Measurements from ENCODE around the gene POLR3H.

Gene POLR3H

GRCh38 chr22:41512421-41513194 is 31.7 kb downstream of the POLR3H start:
- no peak for DNase-seq

- DNase-seq, result no peak
These were observed 32.7 kb downstream of the POLR3H start for GRCh38 chr22:41511521-41511968.

GRCh38 chr22:41508770-41509170 is 35.5 kb downstream of the POLR3H start:
- no peak for DNase-seq

GRCh38 chr22:41507330-41508063 is 36.8 kb downstream of the POLR3H start:
- no peak for DNase-seq

- no peak for DNase-seq
These were observed 38.6 kb downstream of the POLR3H start for GRCh38 chr22:41505511-41506220.

GRCh38 chr22:41504816-41505215 is 39.5 kb downstream of the POLR3H start:
- DNase-seq, result no peak

- DNase-seq, result no peak
These were observed 39.9 kb downstream of the POLR3H start for GRCh38 chr22:41504397-41504796.

GRCh38 chr22:41501209-41501608 is 43.1 kb downstream of the POLR3H start:
- DNase-seq, result peak; percentile 19

- no peak for DNase-seq
These were observed 44.0 kb downstream of the POLR3H start for GRCh38 chr22:41500303-41500702.

GRCh38 chr22:41499624-41500280 is 44.5 kb downstream of the POLR3H start:
- no peak for DNase-seq

GRCh38 chr22:41498303-41498835 is 45.9 kb downstream of the POLR3H start:
- no peak for DNase-seq

GRCh38 chr22:41491374-41492100 is 52.7 kb downstream of the POLR3H start:
- DNase-seq, result no peak

- no peak for DNase-seq
These were observed 55.5 kb downstream of the POLR3H start for GRCh38 chr22:41488596-41489385.

GRCh38 chr22:41488076-41488475 is 56.2 kb downstream of the POLR3H start:
- DNase-seq, result no peak

GRCh38 chr22:41487037-41487935 is 57.0 kb downstream of the POLR3H start:
- DNase-seq, result no peak

- DNase-seq, result no peak
These were observed 59.2 kb downstream of the POLR3H start for GRCh38 chr22:41485033-41485432.

- no peak for DNase-seq
These were observed 61.8 kb downstream of the POLR3H start for GRCh38 chr22:41482319-41482935.

- DNase-seq, result no peak
These were observed 62.3 kb downstream of the POLR3H start for GRCh38 chr22:41481925-41482318.

- DNase-seq, result no peak
These were observed 63.0 kb downstream of the POLR3H start for GRCh38 chr22:41481131-41481830.

Data from stimulated activated CD4-positive, alpha-beta T cell treated with anti-CD3 and anti-CD28 coated beads, Interleukin-15, amount 100 ng/mL, for 24 hours (primary cell).